K562 (cell line): Measurements from ENCODE around the gene CDH3. TPM values are rescaled to one million over a fixed set of nuclear protein-coding genes. Genes with fewer than 3 reads are reported as not detected.

Experiments used
- CCAR2 ChIP-seq: fragments of 200-400 bp; formaldehyde crosslinking; IDR thresholded peaks from 2 replicates; pipeline ENCODE4 v1.6.1; 2017; ENCODE audit warnings: mild to moderate bottlenecking, low read depth, low read length
- EP400 ChIP-seq: fragments of 450-650 bp; IDR thresholded peaks from 2 replicates; pipeline ENCODE4 v1.6.1; 2017; ENCODE audit warnings: antibody characterized with exemption, mild to moderate bottlenecking, moderate library complexity
- MGA ChIP-seq: fragments of 450-650 bp; IDR thresholded peaks from 2 replicates; pipeline ENCODE4 v1.6.1; 2016; ENCODE audit warnings: mild to moderate bottlenecking, moderate library complexity
- MLX ChIP-seq, 2 experiments: fragments of 450-650 bp in 1 of 2; sonication (generic) in 1 of 2; formaldehyde crosslinking; conservative IDR thresholded peaks; 2 replicates each; pipeline versions ENCODE4 v1.4.0 to v1.8.1; 2020 to 2022; ENCODE audit warnings: mild to moderate bottlenecking in 1 of 2, missing genetic modification reagents in 1 of 2
- MNT ChIP-seq, 2 experiments: fragments of 450-650 bp; conservative IDR thresholded peaks; 2 replicates each; pipeline ENCODE4 v1.6.1; 2017; ENCODE audit warnings: mild to moderate bottlenecking in 2 of 2, moderate library complexity in 2 of 2
- SMARCA5 ChIP-seq: fragments of 450-650 bp; IDR thresholded peaks from 2 replicates; pipeline ENCODE4 v1.6.1; 2016
- ZNF592 ChIP-seq: fragments of 450-650 bp; IDR thresholded peaks from 2 replicates; pipeline ENCODE4 v1.6.1; 2017; ENCODE audit warnings: antibody characterized with exemption, mild to moderate bottlenecking
- polyA plus RNA-seq, 8 experiments: library from polyadenylated mRNA; depleted of rRNA in 4 of 8; stranded (reverse) in 5 of 8; unstranded in 3 of 8; fragments of >200 nt; fragmentation: Nextera tagmentation in 2 of 8; fragmentation: Illumina TruSeq in 1 of 8; extraction: Ambion mirVana in 2 of 8; extraction: Trizol in 1 of 8; gene quantifications; 2 replicates each; pipeline versions ENCODE4 v1.2.1 to v1.2.3, GENCODE V29; 2011 to 2014; ENCODE audit warnings: inconsistent platforms in 1 of 8, missing spikeins in 1 of 8
- total RNA-seq, 7 experiments: library from RNA; depleted of rRNA in 6 of 7; stranded (reverse); fragments of >200 nt in 6 of 7; fragmentation: Illumina TruSeq in 2 of 7; extraction: Trizol in 2 of 7; gene quantifications; 2 replicates each; pipeline versions ENCODE4 v1.2.1 to v1.2.3, GENCODE V29; 2011 to 2021; ENCODE audit warnings: low replicate concordance in 1 of 7

Gene CDH3
- total and polyA plus RNA-seq, 9 of the 15 experiments (the other 6 are each of a cell fraction or from before 2014, with no cell fraction given): 0.06 to 0.09 TPM; not detected in 7

GRCh38 chr16:68739964-68740627, 95.0 kb downstream of the CDH3 start (continued):
- peak; percentile 54 for TF ChIP-seq MGA
- 0 out of 2 replicates have a peak, but pooled peaks have one; percentile 50 for TF ChIP-seq ZNF592
- no peak for TF ChIP-seq CCAR2
- TF ChIP-seq MNT (conservative IDR thresholded peaks at IDR 0.05): 0 out of 4 replicates have a peak, but pooled peaks of 1 of the 2 experiments have one; percentile 26
- no peak for TF ChIP-seq MLX (CRISPR knock-in tag; conservative IDR thresholded peaks at IDR 0.05)
- no peak for TF ChIP-seq EP400
- no peak for TF ChIP-seq SMARCA5
